Measurements from ENCODE around the gene PAX8.

- TF ChIP-seq TOX (CRISPR knock-in tag; IDR thresholded peaks at IDR 0.05; ENCODE audit: borderline replicate concordance): no peak
- no peak for TF ChIP-seq TCF4 (CRISPR knock-in tag; IDR thresholded peaks at IDR 0.05; ENCODE audit: borderline replicate concordance)
- TF ChIP-seq RARB (CRISPR knock-in tag; IDR thresholded peaks at IDR 0.05): no peak
- no peak for TF ChIP-seq CREB5 (CRISPR knock-in tag; IDR thresholded peaks at IDR 0.05; ENCODE audit: low read depth)
- TF ChIP-seq ZFP30 (CRISPR knock-in tag; IDR thresholded peaks at IDR 0.05): no peak
- TF ChIP-seq CSRNP3 (CRISPR knock-in tag; IDR thresholded peaks at IDR 0.05): no peak
- no peak for TF ChIP-seq PATZ1 (CRISPR knock-in tag; IDR thresholded peaks at IDR 0.05; ENCODE audit: borderline replicate concordance)
- no peak for TF ChIP-seq POU6F1 (CRISPR knock-in tag; IDR thresholded peaks at IDR 0.05; ENCODE audit: borderline replicate concordance, low read depth)
- TF ChIP-seq ISL1 (CRISPR knock-in tag; IDR thresholded peaks at IDR 0.05): no peak
These were observed 29.5 kb downstream of the PAX8 start for GRCh38 chr2:113248997-113249770.
